Measurements from ENCODE around the gene NAPG. TPM values are rescaled to one million over a fixed set of nuclear protein-coding genes. Genes with fewer than 3 reads are reported as not detected.

The NAPG gene
- total and polyA plus RNA-seq, 10 of the 15 experiments (the other 5 are each of a cell fraction or from before 2014, with no cell fraction given): 20.5 to 34.8 (median 24.0) TPM

DNA sequence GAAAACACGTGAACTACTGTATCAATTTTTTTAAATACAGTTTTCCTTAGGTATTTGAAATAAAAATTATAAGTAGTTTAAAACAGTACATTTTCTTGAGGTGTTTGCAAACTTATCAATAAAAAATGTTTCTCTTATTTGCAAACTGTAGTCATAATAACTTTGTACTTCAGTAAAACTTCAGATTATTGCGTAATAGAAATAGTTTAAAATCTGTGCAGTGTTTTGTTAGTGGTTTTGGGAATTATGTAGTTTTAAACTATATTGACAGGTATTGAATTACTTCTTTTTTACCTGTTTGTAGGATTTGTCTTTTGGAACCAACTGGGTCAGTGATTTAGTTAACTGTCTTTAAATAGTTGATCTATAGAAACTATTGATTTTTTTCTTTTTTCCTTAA, 7.3 kb downstream of the NAPG start:
- intact Hi-C loops (cut with micrococcal nuclease; ENCODE audit: unreplicated experiment) (no loop called here), in situ Hi-C loops (cut with MboI) (no loop called here)
- POLR2A ChIA-PET: no interaction called here
- WGBS (ENCODE audit: insufficient coverage, insufficient replicate concordance, low lambda C conversion rate, missing lambda C conversion rate): 92% methylated on average over 2 of the region's 2 CpGs
- Histone ChIP-seq H4K20me1 (ENCODE audit: control insufficient read depth, insufficient read depth) (no peaks in the 10 kb centered on the region), H3K36me3 (ENCODE audit: control insufficient read depth in 2 of 2, insufficient read depth in 2 of 2, low read length in 1 of 2) (peaks cover 0 to 5% of the 10 kb centered on the region in 2 experiments; a peak in 2 of 4 replicates), H3K4me3 (no peak overlapping the region), H3K9me3 (replicated peaks; ENCODE audit: control insufficient read depth, insufficient read depth, low read length) (no peaks in the 10 kb centered on the region), H3K79me2 (ENCODE audit: control insufficient read depth, insufficient read depth, low read length) (peaks cover 40% of the 10 kb centered on the region), H3K27me3 (replicated peaks in 1 of 2; ENCODE audit: control insufficient read depth in 2 of 2, insufficient read depth in 2 of 2, low read length in 1 of 2) (no peaks in the 10 kb centered on the region), H3K27ac (ENCODE audit: control insufficient read depth, insufficient read depth) (no peak overlapping the region), H3K4me2 (ENCODE audit: control insufficient read depth, insufficient read depth) (no peak overlapping the region), H3K4me1 (ENCODE audit: control insufficient read depth, insufficient read depth, low read length) (peaks cover 6% of the 10 kb centered on the region), H2AFZ (ENCODE audit: control insufficient read depth, low read depth, low read length) (no peak overlapping the region), H3K9ac (ENCODE audit: control insufficient read depth, insufficient read depth, low read length) (no peak overlapping the region)
- TF ChIP-seq ZBTB11 (CRISPR knock-in tag; IDR thresholded peaks at IDR 0.05) (no peak), STAT1 (conservative IDR thresholded peaks at IDR 0.05) (no peak)
- DNase-seq (ENCODE audit: low read depth, low spot score) (no peak), ATAC-seq (no peak), FAIRE-seq (no peak)
- no TSS peak for BruUV-seq (replicated peaks)
- RAD21 ChIA-PET (ENCODE audit: unreplicated experiment): no interaction called here
- CTCF ChIA-PET: interaction anchor here (2.3 kb wide), 1 partner anchor 27 kb away, joined by 12 read pairs; no protein-coding TSS in a partner anchor
- SMC1A ChIA-PET (ENCODE audit: uncharacterized antibody, unreplicated experiment): interaction anchor here (2.0 kb wide), 1 partner anchor 561 kb away, joined by 5 read pairs; no protein-coding TSS in a partner anchor

- whole genome bisulfite sequencing (ENCODE audit: insufficient coverage, insufficient replicate concordance, low lambda C conversion rate, missing lambda C conversion rate): 98% methylated on average over 2 of the region's 2 CpGs
- H4K20me1 ChIP-seq (ENCODE audit: control insufficient read depth, insufficient read depth): no peaks in the 10 kb centered on the region
- no peak overlapping the region for H3K9ac ChIP-seq (ENCODE audit: control insufficient read depth, insufficient read depth, low read length)
- SMC1A ChIA-PET (ENCODE audit: uncharacterized antibody, unreplicated experiment): interaction anchor here (2.5 kb wide), 1 partner anchor 10 kb away, joined by 6 read pairs; no protein-coding TSS in a partner anchor
- no peak for FAIRE-seq
- H3K36me3 ChIP-seq (ENCODE audit: control insufficient read depth in 2 of 2, insufficient read depth in 2 of 2, low read length in 1 of 2): peaks cover 2% of the 10 kb centered on the region in 2 experiments
- intact Hi-C loops (cut with micrococcal nuclease; ENCODE audit: unreplicated experiment) (no loop called here), in situ Hi-C loops (cut with MboI) (no loop called here)
- H2AFZ ChIP-seq (ENCODE audit: control insufficient read depth, low read depth, low read length): no peak overlapping the region
- no peak for DNase-seq (ENCODE audit: low read depth, low spot score)
- BruUV-seq (replicated peaks): no TSS peak
- H3K27me3 ChIP-seq (replicated peaks in 1 of 2; ENCODE audit: control insufficient read depth in 2 of 2, insufficient read depth in 2 of 2, low read length in 1 of 2): no peaks in the 10 kb centered on the region
- RAD21 ChIA-PET (ENCODE audit: unreplicated experiment): interaction anchor here (2.2 kb wide), 1 partner anchor 11 kb away, joined by 7 read pairs; the partner anchor contains the start of gene NAPG
- H3K27ac ChIP-seq (ENCODE audit: control insufficient read depth, insufficient read depth): no peak overlapping the region
- POLR2A ChIA-PET: no interaction called here
- H3K9me3 ChIP-seq (replicated peaks; ENCODE audit: control insufficient read depth, insufficient read depth, low read length): no peaks in the 10 kb centered on the region
- no peak for ATAC-seq
- H3K4me1 ChIP-seq (ENCODE audit: control insufficient read depth, insufficient read depth, low read length): no peaks in the 10 kb centered on the region
- no peak overlapping the region for H3K4me2 ChIP-seq (ENCODE audit: control insufficient read depth, insufficient read depth)
- CTCF ChIA-PET: interaction anchor here (1.0 to 2.1 kb wide), 2 partner anchors 24 to 618 kb away, joined by 3 to 9 read pairs; no protein-coding TSS in a partner anchor
- no peak overlapping the region for H3K4me3 ChIP-seq
- H3K79me2 ChIP-seq (ENCODE audit: control insufficient read depth, insufficient read depth, low read length): peaks cover 9% of the 10 kb centered on the region
- no peak for TF ChIP-seq PML (IDR thresholded peaks at IDR 0.05; ENCODE audit: low read length)
- no peak for TF ChIP-seq RB1 (IDR thresholded peaks at IDR 0.05; ENCODE audit: borderline replicate concordance)
- TF ChIP-seq KAT2A (conservative IDR thresholded peaks at IDR 0.05; ENCODE audit: control insufficient read depth, low read depth, low read length): no peak
- TF ChIP-seq, protein P1, sequence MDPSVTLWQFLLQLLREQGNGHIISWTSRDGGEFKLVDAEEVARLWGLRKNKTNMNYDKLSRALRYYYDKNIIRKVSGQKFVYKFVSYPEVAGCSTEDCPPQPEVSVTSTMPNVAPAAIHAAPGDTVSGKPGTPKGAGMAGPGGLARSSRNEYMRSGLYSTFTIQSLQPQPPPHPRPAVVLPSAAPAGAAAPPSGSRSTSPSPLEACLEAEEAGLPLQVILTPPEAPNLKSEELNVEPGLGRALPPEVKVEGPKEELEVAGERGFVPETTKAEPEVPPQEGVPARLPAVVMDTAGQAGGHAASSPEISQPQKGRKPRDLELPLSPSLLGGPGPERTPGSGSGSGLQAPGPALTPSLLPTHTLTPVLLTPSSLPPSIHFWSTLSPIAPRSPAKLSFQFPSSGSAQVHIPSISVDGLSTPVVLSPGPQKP (IDR thresholded peaks at IDR 0.05; ENCODE audit: low read depth, low read length): no peak
- no peak for TF ChIP-seq NFYA (IDR thresholded peaks at IDR 0.05; ENCODE audit: borderline replicate concordance, low read depth, low read length)
- TF ChIP-seq, protein P2, sequence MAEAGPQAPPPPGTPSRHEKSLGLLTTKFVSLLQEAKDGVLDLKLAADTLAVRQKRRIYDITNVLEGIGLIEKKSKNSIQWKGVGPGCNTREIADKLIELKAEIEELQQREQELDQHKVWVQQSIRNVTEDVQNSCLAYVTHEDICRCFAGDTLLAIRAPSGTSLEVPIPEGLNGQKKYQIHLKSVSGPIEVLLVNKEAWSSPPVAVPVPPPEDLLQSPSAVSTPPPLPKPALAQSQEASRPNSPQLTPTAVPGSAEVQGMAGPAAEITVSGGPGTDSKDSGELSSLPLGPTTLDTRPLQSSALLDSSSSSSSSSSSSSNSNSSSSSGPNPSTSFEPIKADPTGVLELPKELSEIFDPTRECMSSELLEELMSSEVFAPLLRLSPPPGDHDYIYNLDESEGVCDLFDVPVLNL (IDR thresholded peaks at IDR 0.05; ENCODE audit: low read depth, low read length): no peak
- TF ChIP-seq BHLHE40 (IDR thresholded peaks at IDR 0.05; ENCODE audit: borderline replicate concordance in 1 of 2, low read depth in 2 of 2, low read length in 1 of 2): no peak
- TF ChIP-seq SIX5 (IDR thresholded peaks at IDR 0.05; ENCODE audit: low read depth, low read length, severe bottlenecking): no peak
- no peak for TF ChIP-seq SIN3A (IDR thresholded peaks at IDR 0.05; ENCODE audit: low read depth, low read length)
- TF ChIP-seq POLR2A (IDR thresholded peaks at IDR 0.05; ENCODE audit: low read depth, low read length): no peak
Measured at GRCh38 chr18:10536280-10536679, 10.5 kb downstream of the NAPG start.

Data from GM12878 (cell line).